HL-60 (cell line): Measurements from ENCODE around the gene RUNDC1.
"Not testable (repeated sequence)": the region's sequence is repeated elsewhere in the genome, so short reads cannot be mapped to it uniquely, and the experiment has no call there.

Experiments
- CTCF ChIP-seq: IDR thresholded peaks from one replicate; pipeline ENCODE4 v1.5.1; 2011; ENCODE audit warnings: low read length, control low read depth, inconsistent platforms; ENCODE audit not compliant: insufficient read depth
- GABPA ChIP-seq: IDR thresholded peaks from 2 replicates; pipeline ENCODE4 v1.6.1; 2012; ENCODE audit warnings: low read depth
- POLR2AphosphoS5 ChIP-seq: IDR thresholded peaks from 2 replicates; pipeline ENCODE4 v1.6.1; 2012; ENCODE audit warnings: low read depth

- TF ChIP-seq CTCF, POLR2AphosphoS5, GABPA: not testable (repeated sequence)
Measured at GRCh38 chr17:42993913-42994312, 13.5 kb downstream of the RUNDC1 start.
